Germinal center (tissue), 1 donor: ENCODE data around the gene LEMD1.

Experiments used
- DNase-seq: peaks from one replicate; pipeline ENCODE4 v3.0.0; 2012; ENCODE audit warnings: mixed read lengths, low spot score

LEMD1 gene

GRCh38 chr1:205354259-205355074 is 67.4 kb downstream of the LEMD1 start:
- DNase-seq, result peak; percentile 36

GRCh38 chr1:205353612-205354011 is 68.2 kb downstream of the LEMD1 start:
- DNase-seq, result no peak

GRCh38 chr1:205353191-205353590 is 68.7 kb downstream of the LEMD1 start:
- DNase-seq, result no peak

GRCh38 chr1:205351984-205352713 is 69.7 kb downstream of the LEMD1 start:
- no peak for DNase-seq

- DNase-seq, result no peak
Measured at GRCh38 chr1:205350691-205351141, 71.1 kb downstream of the LEMD1 start.

GRCh38 chr1:205350124-205350523 is 71.7 kb downstream of the LEMD1 start:
- DNase-seq, result no peak

GRCh38 chr1:205348554-205349487 is 73.0 kb downstream of the LEMD1 start:
- peak; percentile 27 for DNase-seq

GRCh38 chr1:205346956-205347574 is 74.8 kb downstream of the LEMD1 start:
- DNase-seq, result no peak

GRCh38 chr1:205345761-205346160 is 76.1 kb downstream of the LEMD1 start:
- DNase-seq, result no peak

- DNase-seq, result peak; percentile 25
Measured at GRCh38 chr1:205344066-205344928, 77.6 kb downstream of the LEMD1 start.

GRCh38 chr1:205343431-205344065 is 78.3 kb downstream of the LEMD1 start:
- DNase-seq, result no peak

- no peak for DNase-seq
Measured at GRCh38 chr1:205342986-205343385, 78.9 kb downstream of the LEMD1 start.

- no peak for DNase-seq
Measured at GRCh38 chr1:205340676-205341075, 81.2 kb downstream of the LEMD1 start.

- no peak for DNase-seq
Measured at GRCh38 chr1:205339717-205340116, 82.1 kb downstream of the LEMD1 start.

- DNase-seq, result no peak
Measured at GRCh38 chr1:205339197-205339702, 82.6 kb downstream of the LEMD1 start.

GRCh38 chr1:205338011-205338410 is 83.8 kb downstream of the LEMD1 start:
- DNase-seq, result no peak

GRCh38 chr1:205337481-205337880 is 84.4 kb downstream of the LEMD1 start:
- no peak for DNase-seq

GRCh38 chr1:205335692-205336091 is 86.2 kb downstream of the LEMD1 start:
- DNase-seq, result peak; percentile 87

GRCh38 chr1:205332015-205332791 is 89.7 kb downstream of the LEMD1 start:
- no peak for DNase-seq
